Transverse colon (tissue), 4 donors: Measurements from ENCODE around the gene MUC6. TPM values are rescaled to one million over a fixed set of nuclear protein-coding genes. Genes with fewer than 3 reads are reported as not detected.

Experiments
- DNase-seq: peaks from one replicate; pipeline ENCODE4 v3.0.0-alpha.2; 2019
- H3K27ac ChIP-seq, 4 donors: fragments of 200-600 bp; sonication (generic); 2 replicates each; pipeline ENCODE4 v1.5.1; 2016 to 2018; ENCODE audit warnings: inconsistent platforms in 4 of 4
- H3K27me3 ChIP-seq: fragments of 200-600 bp; sonication (generic); 2 replicates; pipeline ENCODE4 v1.5.1; 2017; ENCODE audit warnings: inconsistent platforms
- H3K36me3 ChIP-seq, 4 donors: fragments of 200-600 bp; sonication (generic); 2 replicates each; pipeline ENCODE4 v1.5.1; 2017 to 2019; ENCODE audit warnings: inconsistent platforms in 4 of 4
- H3K4me1 ChIP-seq, 4 donors: fragments of 200-600 bp; sonication (generic); 2 replicates each; pipeline ENCODE4 v1.5.1; 2017 to 2020; ENCODE audit warnings: inconsistent platforms in 4 of 4
- H3K4me3 ChIP-seq, 4 donors: fragments of 200-600 bp; sonication (generic); 1 replicate in 1 of 4; 2 replicates in 3 of 4; pipeline versions ENCODE4 v1.5.1 to v1.6.1; 2017 to 2019; ENCODE audit warnings: inconsistent platforms in 4 of 4
- H3K9me3 ChIP-seq, 2 donors: fragments of 200-600 bp; sonication (generic); 2 replicates each; pipeline ENCODE4 v1.5.1; 2017 to 2019; ENCODE audit warnings: inconsistent platforms in 2 of 2
- EP300 ChIP-seq: sonication (generic); formaldehyde crosslinking; IDR thresholded peaks from one replicate; pipeline ENCODE4 v1.6.1; 2017; ENCODE audit warnings: antibody characterized with exemption, low read depth
- POLR2A ChIP-seq: fragments of 450-650 bp; IDR thresholded peaks from one replicate; pipeline ENCODE4 v1.6.1; 2016; ENCODE audit warnings: antibody characterized with exemption, mild to moderate bottlenecking, moderate library complexity
- POLR2AphosphoS5 ChIP-seq, 3 donors: sonication (generic); formaldehyde crosslinking; IDR thresholded peaks; one replicate each; pipeline ENCODE4 v1.6.1; 2016; ENCODE audit warnings: antibody characterized with exemption in 3 of 3
- WGBS, 2 donors: methylation state at CpG; one replicate each; pipeline ENCODE4 v1.1.5; 2018; ENCODE audit warnings: low coverage in 1 of 2; 5-methylcytosine and 5-hydroxymethylcytosine counted together
- in situ Hi-C, 4 donors: fragments of 200-750 bp; cut with MboI; loops; one replicate each; pipeline versions ENCODE4 v1.15.0 to v1.15.1; 2017; ENCODE audit warnings: low sequenced_read_pairs in 3 of 4, low pct_ligation_motif_present in 1 of 4, low pct_unique_long_range_greater_than_20kb in 1 of 4
- intact Hi-C: fragments of 100-400 bp; cut with DNase I; formaldehyde crosslinking; loops from one replicate; pipeline ENCODE4 v1.15.1; 2023; ENCODE audit warnings: low total_unique reads
- total RNA-seq, 4 donors: library from RNA; depleted of rRNA; stranded (reverse); fragments of >200 nt; gene quantifications; one replicate each; pipeline ENCODE4 v1.1.0, GENCODE V29; 2016
- TF ChIP-seq, protein P1 (sequence below), 5 experiments: fragments of 200-600 bp in 3 of 5; fragments of 450-650 bp in 2 of 5; sonication (generic) in 3 of 5; IDR thresholded peaks; 1 replicate in 2 of 5; 2 replicates in 3 of 5; pipeline ENCODE4 v1.5.1; 2016 to 2017; ENCODE audit warnings: antibody characterized with exemption in 5 of 5, inconsistent platforms in 3 of 5, mild to moderate bottlenecking in 2 of 5, moderate library complexity in 1 of 5

Gene MUC6
- total RNA-seq, 4 donors from 2014 or later: not detected

DNA sequence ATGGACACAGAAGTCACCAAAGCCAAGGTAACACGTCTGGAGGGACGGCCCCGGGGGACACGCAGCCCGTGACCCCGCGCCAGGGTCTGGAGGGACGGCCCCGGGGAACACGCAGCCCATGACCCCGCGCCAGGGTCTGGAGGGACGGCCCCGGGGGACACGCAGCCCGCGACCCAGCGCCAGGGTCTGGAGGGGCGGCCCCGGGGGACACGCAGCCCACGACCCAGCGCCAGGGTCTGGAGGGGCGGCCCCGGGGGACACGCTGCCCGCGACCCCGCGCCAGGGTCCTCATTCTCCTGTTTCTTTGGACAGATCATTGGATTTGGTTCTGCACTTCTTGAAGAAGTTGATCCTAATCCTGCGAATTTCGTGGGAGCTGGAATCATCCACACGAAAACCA, 27.1 kb downstream of the MUC6 start:
- DNase-seq: no peak
- in situ Hi-C loops (no loop called here), intact Hi-C loops (no loop called here)
- Histone ChIP-seq H3K4me1 (no peaks in the 10 kb centered on the region), H3K9me3 (no peaks in the 10 kb centered on the region), H3K36me3 (peaks cover 0 to 55% (median 19%) of the 10 kb centered on the region in 4 donors), H3K27me3 (no peaks in the 10 kb centered on the region), H3K4me3 (no peak overlapping the region), H3K27ac (no peak overlapping the region)
- TF ChIP-seq EP300: no peak
- TF ChIP-seq, protein P1, sequence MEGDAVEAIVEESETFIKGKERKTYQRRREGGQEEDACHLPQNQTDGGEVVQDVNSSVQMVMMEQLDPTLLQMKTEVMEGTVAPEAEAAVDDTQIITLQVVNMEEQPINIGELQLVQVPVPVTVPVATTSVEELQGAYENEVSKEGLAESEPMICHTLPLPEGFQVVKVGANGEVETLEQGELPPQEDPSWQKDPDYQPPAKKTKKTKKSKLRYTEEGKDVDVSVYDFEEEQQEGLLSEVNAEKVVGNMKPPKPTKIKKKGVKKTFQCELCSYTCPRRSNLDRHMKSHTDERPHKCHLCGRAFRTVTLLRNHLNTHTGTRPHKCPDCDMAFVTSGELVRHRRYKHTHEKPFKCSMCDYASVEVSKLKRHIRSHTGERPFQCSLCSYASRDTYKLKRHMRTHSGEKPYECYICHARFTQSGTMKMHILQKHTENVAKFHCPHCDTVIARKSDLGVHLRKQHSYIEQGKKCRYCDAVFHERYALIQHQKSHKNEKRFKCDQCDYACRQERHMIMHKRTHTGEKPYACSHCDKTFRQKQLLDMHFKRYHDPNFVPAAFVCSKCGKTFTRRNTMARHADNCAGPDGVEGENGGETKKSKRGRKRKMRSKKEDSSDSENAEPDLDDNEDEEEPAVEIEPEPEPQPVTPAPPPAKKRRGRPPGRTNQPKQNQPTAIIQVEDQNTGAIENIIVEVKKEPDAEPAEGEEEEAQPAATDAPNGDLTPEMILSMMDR (IDR thresholded peaks at IDR 0.05): no peak
- TF ChIP-seq POLR2AphosphoS5 (IDR thresholded peaks at IDR 0.05): no peak
- no peak for TF ChIP-seq POLR2A
- WGBS, 2 donors: 90% methylated on average over 33 of the region's 33 CpGs; no CpG with 5 or more reads in 1 of the 2 donors

DNA sequence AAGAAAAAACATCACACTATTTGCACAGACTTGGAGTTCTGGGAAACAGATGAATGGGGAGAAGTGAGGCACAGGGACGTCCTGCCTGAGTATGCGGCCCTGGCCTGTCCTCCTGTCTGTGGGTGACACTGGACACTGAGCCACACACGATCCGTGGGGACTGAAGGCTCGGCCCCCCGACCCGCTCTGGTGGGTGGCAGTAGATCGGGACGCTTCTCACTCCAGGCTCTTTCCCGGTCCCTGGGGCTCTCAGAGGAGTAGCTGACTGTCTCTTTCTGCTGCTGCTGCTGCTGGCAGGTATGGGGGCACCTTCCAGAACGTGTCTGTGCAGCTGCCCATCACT, 27.7 kb downstream of the MUC6 start:
- H3K27ac ChIP-seq: no peak overlapping the region
- 95% methylated on average over 11 of the region's 11 CpGs; no CpG with 5 or more reads in 1 of the 2 donors for WGBS, 2 donors
- DNase-seq: no peak
- TF ChIP-seq EP300 (no peak), POLR2A (no peak), POLR2AphosphoS5 (IDR thresholded peaks at IDR 0.05) (no peak)
- TF ChIP-seq, protein P1 (IDR thresholded peaks at IDR 0.05): no peak
- peaks cover 0 to 56% (median 22%) of the 10 kb centered on the region in 4 donors for H3K36me3 ChIP-seq
- no peaks in the 10 kb centered on the region for H3K4me1 ChIP-seq
- in situ Hi-C loops: no loop called here
- H3K27me3 ChIP-seq: no peaks in the 10 kb centered on the region
- H3K4me3 ChIP-seq: no peak overlapping the region
- intact Hi-C loops: no loop called here
- H3K9me3 ChIP-seq: no peaks in the 10 kb centered on the region

DNA sequence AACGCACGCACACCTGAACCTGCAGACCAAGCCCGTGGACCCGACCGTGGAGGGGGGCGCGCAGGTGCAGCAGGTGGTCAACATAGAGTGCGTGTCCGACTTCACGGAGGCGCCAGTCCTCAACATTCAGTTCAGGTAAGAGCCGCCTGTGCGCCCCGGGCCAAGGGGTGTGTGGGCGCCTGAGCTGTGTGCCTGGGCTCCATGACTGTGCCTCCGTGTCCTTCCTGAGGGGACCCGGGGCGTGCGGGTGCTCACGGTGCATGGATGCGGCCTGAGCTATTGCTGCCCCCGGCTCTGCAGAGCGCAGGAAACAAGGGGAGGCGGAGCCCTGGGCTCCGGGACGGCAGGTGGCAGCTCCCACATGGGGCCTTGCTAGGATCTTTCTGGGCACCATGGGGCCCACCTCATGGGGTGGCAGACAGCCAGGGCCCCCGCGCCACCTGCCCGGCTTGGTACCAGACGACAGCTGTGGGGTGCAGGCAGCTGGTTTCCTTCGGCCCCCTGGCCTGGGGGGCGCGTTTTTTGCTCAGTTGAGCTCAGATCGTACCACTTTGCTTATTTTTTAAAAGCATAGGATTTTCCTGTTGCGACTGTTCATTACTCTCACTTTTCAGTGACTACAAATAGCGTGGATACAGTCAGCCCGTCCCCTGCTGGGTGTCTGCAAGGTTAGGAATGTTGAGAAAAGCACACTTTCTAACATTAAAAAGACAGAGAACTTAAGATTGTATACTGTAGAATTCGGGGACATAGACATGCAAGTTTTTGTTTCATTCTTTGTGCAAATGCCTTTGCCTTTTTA, 28.3 kb downstream of the MUC6 start:
- H3K27me3 ChIP-seq: no peaks in the 10 kb centered on the region
- H3K36me3 ChIP-seq: peaks cover 0 to 56% (median 24%) of the 10 kb centered on the region in 4 donors
- no peak overlapping the region for H3K4me3 ChIP-seq
- TF ChIP-seq, protein P1 (IDR thresholded peaks at IDR 0.05): no peak
- TF ChIP-seq EP300: no peak
- no peak for TF ChIP-seq POLR2A
- TF ChIP-seq POLR2AphosphoS5 (IDR thresholded peaks at IDR 0.05): no peak
- no peaks in the 10 kb centered on the region for H3K4me1 ChIP-seq
- DNase-seq: no peak
- intact Hi-C loops: no loop called here
- 86 to 94% methylated on average over 4 to 38 of the region's 38 CpGs for WGBS, 2 donors
- in situ Hi-C loops: no loop called here
- no peaks in the 10 kb centered on the region for H3K9me3 ChIP-seq
- H3K27ac ChIP-seq: no peak overlapping the region

DNA sequence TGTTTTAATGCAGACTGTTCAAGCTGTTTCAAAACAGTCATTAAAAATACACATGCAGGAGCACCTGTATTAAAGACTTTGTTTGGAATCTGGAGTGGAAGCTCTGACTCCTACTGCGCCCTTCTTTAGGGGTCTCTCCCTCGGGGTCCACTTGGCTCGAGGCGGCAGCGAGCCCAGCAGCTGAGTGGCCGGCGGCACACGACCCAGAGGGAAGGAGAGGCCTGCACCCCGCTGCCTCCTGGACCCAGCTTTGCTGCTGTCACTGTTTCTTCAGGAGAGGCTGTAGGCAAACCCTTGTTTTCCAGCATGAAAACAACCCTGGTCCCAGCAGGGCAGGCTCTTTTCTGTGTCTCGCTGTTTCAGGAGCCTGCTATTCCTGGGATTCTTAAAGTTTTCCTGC, 29.2 kb downstream of the MUC6 start:
- no peak overlapping the region for H3K27ac ChIP-seq
- H3K4me3 ChIP-seq: no peak overlapping the region
- no peaks in the 10 kb centered on the region for H3K4me1 ChIP-seq
- no peak for DNase-seq
- WGBS, 2 donors: 92% methylated on average over 10 of the region's 10 CpGs; no CpG with 5 or more reads in 1 of the 2 donors
- in situ Hi-C loops (no loop called here), intact Hi-C loops (no loop called here)
- H3K36me3 ChIP-seq: peaks cover 0 to 56% (median 26%) of the 10 kb centered on the region in 4 donors
- TF ChIP-seq POLR2A (no peak), POLR2AphosphoS5 (IDR thresholded peaks at IDR 0.05) (no peak)
- no peaks in the 10 kb centered on the region for H3K27me3 ChIP-seq
- H3K9me3 ChIP-seq: no peaks in the 10 kb centered on the region
